ENCODE measurements around the gene THOP1. TPM values are rescaled to one million over a fixed set of nuclear protein-coding genes. Genes with fewer than 3 reads are reported as not detected.

The THOP1 gene
- total RNA-seq, 1 experiment from 2014 or later = 85.8 TPM

DNA sequence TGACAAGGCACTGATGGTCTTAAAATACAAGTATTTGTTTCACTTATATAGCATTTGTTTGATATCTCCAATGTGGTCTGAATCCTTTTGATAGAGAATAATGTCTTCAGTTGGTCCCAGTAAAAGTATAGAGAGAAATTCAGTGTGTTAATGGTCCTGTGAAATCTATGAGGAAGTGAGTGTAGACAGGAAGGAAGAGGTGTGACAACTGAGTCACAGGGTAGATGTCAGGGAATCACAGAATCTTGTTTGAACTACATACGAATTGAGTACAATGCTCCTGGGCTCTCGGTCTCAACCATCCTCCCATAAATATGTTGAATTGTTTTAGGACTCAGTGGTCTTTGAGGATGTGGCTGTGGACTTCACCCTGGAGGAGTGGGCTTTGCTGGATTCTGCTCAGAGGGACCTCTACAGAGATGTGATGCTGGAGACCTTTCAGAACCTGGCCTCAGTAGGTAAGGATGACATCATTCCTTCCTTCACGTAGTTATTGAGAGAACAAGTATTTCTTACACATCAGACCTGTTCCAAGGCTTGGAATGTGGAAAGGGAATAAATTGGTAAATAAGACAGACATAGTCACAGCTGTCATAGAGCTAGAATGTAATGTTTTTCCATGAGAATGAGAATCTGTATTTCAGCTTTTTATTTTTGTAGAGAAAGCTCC, 65.1 kb downstream of the THOP1 start:
- H3K27me3 ChIP-seq (ENCODE audit: insufficient read depth, low read depth) = no peaks in the 10 kb centered on the region
- no peak for DNase-seq
- intact Hi-C loops (cut with micrococcal nuclease; ENCODE audit: unreplicated experiment) = no loop called here
- peaks cover 25% of the 10 kb centered on the region for H3K36me3 ChIP-seq (ENCODE audit: low read depth)
- no peak overlapping the region for H3K27ac ChIP-seq
- H3K4me3 ChIP-seq = no peak overlapping the region
- H3K9me3 ChIP-seq (ENCODE audit: insufficient read depth, low read depth) = peaks cover 9% of the 10 kb centered on the region; the same call in 1 of the 2 replicates
- ChIA-PET CTCF (no interaction called here), POLR2A (ENCODE audit: unreplicated experiment) (no interaction called here)
- BruUV-seq (replicated peaks) = no TSS peak
- no peaks in the 10 kb centered on the region for H3K4me1 ChIP-seq (replicated peaks; ENCODE audit: insufficient read depth)
- no peak overlapping the region for H2AFZ ChIP-seq
- no peaks in the 10 kb centered on the region for H3K79me2 ChIP-seq (ENCODE audit: low read depth)
- H3K4me2 ChIP-seq = no peak overlapping the region
- no peaks in the 10 kb centered on the region for H3K9me2 ChIP-seq (ENCODE audit: insufficient read depth)
- no peaks in the 10 kb centered on the region for H3F3A ChIP-seq (ENCODE audit: insufficient read depth, low read depth)
- TF ChIP-seq, protein P1, sequence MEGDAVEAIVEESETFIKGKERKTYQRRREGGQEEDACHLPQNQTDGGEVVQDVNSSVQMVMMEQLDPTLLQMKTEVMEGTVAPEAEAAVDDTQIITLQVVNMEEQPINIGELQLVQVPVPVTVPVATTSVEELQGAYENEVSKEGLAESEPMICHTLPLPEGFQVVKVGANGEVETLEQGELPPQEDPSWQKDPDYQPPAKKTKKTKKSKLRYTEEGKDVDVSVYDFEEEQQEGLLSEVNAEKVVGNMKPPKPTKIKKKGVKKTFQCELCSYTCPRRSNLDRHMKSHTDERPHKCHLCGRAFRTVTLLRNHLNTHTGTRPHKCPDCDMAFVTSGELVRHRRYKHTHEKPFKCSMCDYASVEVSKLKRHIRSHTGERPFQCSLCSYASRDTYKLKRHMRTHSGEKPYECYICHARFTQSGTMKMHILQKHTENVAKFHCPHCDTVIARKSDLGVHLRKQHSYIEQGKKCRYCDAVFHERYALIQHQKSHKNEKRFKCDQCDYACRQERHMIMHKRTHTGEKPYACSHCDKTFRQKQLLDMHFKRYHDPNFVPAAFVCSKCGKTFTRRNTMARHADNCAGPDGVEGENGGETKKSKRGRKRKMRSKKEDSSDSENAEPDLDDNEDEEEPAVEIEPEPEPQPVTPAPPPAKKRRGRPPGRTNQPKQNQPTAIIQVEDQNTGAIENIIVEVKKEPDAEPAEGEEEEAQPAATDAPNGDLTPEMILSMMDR (conservative IDR thresholded peaks at IDR 0.05) = no peak
- no peak for TF ChIP-seq EZH2 (IDR thresholded peaks at IDR 0.05; ENCODE audit: low read depth)
- no peaks in the 10 kb centered on the region for H4K20me1 ChIP-seq (ENCODE audit: insufficient read depth)

DNA sequence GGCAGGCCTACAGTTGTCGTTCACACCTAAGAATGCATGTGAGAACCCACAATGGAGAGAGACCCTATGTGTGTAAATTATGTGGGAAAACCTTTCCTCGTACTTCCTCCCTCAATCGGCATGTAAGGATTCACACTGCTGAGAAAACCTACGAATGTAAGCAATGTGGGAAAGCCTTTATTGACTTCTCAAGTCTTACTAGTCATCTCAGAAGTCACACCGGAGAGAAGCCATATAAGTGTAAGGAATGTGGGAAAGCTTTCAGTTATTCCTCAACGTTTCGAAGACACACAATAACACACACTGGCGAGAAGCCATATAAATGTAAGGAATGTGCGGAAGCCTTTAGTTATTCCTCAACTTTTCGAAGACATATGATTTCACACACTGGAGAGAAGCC, 67.3 kb downstream of the THOP1 start:
- intact Hi-C loops (cut with micrococcal nuclease; ENCODE audit: unreplicated experiment) = no loop called here
- H3K27ac ChIP-seq = no peak overlapping the region
- H4K20me1 ChIP-seq (ENCODE audit: insufficient read depth) = no peaks in the 10 kb centered on the region
- no TSS peak for BruUV-seq (replicated peaks)
- ChIA-PET POLR2A (ENCODE audit: unreplicated experiment) (no interaction called here), CTCF (no interaction called here)
- H3K9me3 ChIP-seq (ENCODE audit: insufficient read depth, low read depth) = peaks cover 9% of the 10 kb centered on the region; the same call in 1 of the 2 replicates
- H3K9me2 ChIP-seq (ENCODE audit: insufficient read depth) = no peaks in the 10 kb centered on the region
- peaks cover 25% of the 10 kb centered on the region for H3K36me3 ChIP-seq (ENCODE audit: low read depth)
- H3K79me2 ChIP-seq (ENCODE audit: low read depth) = no peaks in the 10 kb centered on the region
- TF ChIP-seq, protein P1 (conservative IDR thresholded peaks at IDR 0.05) = no peak
- no peak for TF ChIP-seq EZH2 (IDR thresholded peaks at IDR 0.05; ENCODE audit: low read depth)
- no peak overlapping the region for H2AFZ ChIP-seq
- H3K27me3 ChIP-seq (ENCODE audit: insufficient read depth, low read depth) = no peaks in the 10 kb centered on the region
- DNase-seq = no peak
- H3K4me3 ChIP-seq = no peak overlapping the region
- H3F3A ChIP-seq (ENCODE audit: insufficient read depth, low read depth) = no peaks in the 10 kb centered on the region
- no peaks in the 10 kb centered on the region for H3K4me1 ChIP-seq (replicated peaks; ENCODE audit: insufficient read depth)
- H3K4me2 ChIP-seq = no peak overlapping the region

DNA sequence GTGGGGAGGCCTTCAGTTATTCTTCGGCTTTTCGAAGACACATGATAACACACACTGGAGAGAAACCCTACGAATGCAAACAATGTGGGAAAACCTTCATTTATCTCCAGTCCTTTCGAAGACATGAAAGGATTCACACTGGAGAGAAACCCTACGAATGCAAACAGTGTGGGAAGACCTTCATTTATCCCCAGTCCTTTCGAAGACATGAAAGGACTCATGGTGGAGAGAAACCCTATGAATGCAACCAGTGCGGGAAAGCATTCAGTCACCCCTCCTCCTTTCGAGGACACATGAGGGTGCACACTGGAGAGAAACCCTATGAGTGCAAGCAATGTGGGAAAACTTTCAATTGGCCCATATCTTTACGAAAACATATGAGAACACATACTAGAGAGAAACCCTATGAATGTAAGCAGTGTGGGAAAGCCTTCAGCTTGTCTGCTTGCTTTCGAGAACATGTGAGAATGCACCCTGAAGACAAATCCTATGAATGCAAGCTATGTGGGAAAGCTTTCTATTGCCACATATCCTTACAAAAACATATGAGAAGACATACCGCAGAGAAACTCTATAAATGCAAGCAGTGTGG, 67.8 kb downstream of the THOP1 start:
- H3K9me3 ChIP-seq (ENCODE audit: insufficient read depth, low read depth) = peaks cover 9% of the 10 kb centered on the region; the same call in 1 of the 2 replicates

More for the DNA sequence above, 67.8 kb downstream of the THOP1 start:
- Histone ChIP-seq H3K4me2 (no peak overlapping the region), H3K9me2 (ENCODE audit: insufficient read depth) (no peaks in the 10 kb centered on the region), H3F3A (ENCODE audit: insufficient read depth, low read depth) (no peaks in the 10 kb centered on the region), H3K36me3 (ENCODE audit: low read depth) (peaks cover 25% of the 10 kb centered on the region), H3K4me3 (no peak overlapping the region), H4K20me1 (ENCODE audit: insufficient read depth) (no peaks in the 10 kb centered on the region), H3K4me1 (replicated peaks; ENCODE audit: insufficient read depth) (no peaks in the 10 kb centered on the region), H2AFZ (no peak overlapping the region), H3K27me3 (ENCODE audit: insufficient read depth, low read depth) (no peaks in the 10 kb centered on the region), H3K79me2 (ENCODE audit: low read depth) (no peaks in the 10 kb centered on the region), H3K27ac (no peak overlapping the region)
- no peak for DNase-seq
- CTCF ChIA-PET = no interaction called here
- intact Hi-C loops (cut with micrococcal nuclease; ENCODE audit: unreplicated experiment) = no loop called here
- no TSS peak for BruUV-seq (replicated peaks)
- POLR2A ChIA-PET (ENCODE audit: unreplicated experiment) = no interaction called here
- TF ChIP-seq, protein P1 (conservative IDR thresholded peaks at IDR 0.05) = no peak
- TF ChIP-seq EZH2 (IDR thresholded peaks at IDR 0.05; ENCODE audit: low read depth) = no peak

Measured in PC-9 (cell line).